ENCODE data around the gene XRCC2. TPM values are rescaled to one million over a fixed set of nuclear protein-coding genes. Genes with fewer than 3 reads are reported as not detected.

The XRCC2 gene
- total RNA-seq, 1 donor from 2014 or later = 1.6 TPM

DNA sequence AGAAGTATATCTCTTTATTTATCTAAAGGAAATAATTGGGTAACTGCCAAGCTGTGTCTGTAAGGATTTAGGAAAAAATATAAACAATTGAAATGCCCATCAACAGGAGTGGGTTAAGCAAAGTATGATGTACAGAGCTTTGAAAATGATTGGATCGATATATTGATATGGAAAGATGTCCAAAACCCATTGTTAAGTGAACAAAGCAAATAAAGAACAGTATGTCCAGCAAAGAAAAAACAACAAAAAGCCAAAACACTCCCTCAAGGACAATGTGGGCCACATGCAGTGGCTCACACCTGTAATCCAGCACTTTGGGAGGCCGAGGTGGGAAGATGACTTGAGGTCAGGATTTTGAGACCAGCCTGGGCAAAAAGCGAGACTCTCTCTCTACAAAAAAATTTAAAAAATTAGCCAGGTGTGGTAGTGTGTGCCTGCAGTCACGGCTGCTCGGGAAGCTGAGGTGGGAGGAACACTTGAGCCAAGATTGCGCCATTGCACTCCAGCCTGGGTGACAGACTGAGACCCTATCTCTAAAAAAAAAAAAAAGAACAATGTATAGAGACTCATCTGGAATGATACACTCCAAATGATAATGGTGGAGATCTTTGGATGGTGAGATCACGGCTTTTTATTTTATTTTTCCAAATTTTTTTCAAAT is 37.9 kb downstream of the XRCC2 start:
- Mint-ChIP-seq H3K4me1 (ENCODE audit: low read depth, unreplicated experiment) (no peaks in the 10 kb centered on the region), H3K27ac (ENCODE audit: unreplicated experiment) (no peak overlapping the region), H3K27me3 (ENCODE audit: low read depth, unreplicated experiment) (no peaks in the 10 kb centered on the region), H3K36me3 (ENCODE audit: low read depth, unreplicated experiment) (no peaks in the 10 kb centered on the region), H3K4me3 (ENCODE audit: unreplicated experiment) (no peak overlapping the region), H3K9me3 (ENCODE audit: unreplicated experiment) (no peaks in the 10 kb centered on the region)
- Histone ChIP-seq H3K27ac (ENCODE audit: low read depth, low read length) (no peak overlapping the region), H3K4me2 (ENCODE audit: low read length) (no peak overlapping the region), H3K9me3 (ENCODE audit: insufficient read depth, low read depth, low read length) (no peaks in the 10 kb centered on the region), H3K79me2 (ENCODE audit: insufficient read depth, low read length) (no peaks in the 10 kb centered on the region), H2AFZ (ENCODE audit: low read depth, low read length) (no peak overlapping the region), H3K36me3 (ENCODE audit: insufficient read depth, low read length) (no peaks in the 10 kb centered on the region), H3K27me3 (ENCODE audit: insufficient read depth, low read length) (no peaks in the 10 kb centered on the region), H3K4me3 (ENCODE audit: insufficient read depth, low read depth, low read length) (no peak overlapping the region), H3K4me1 (ENCODE audit: insufficient read depth, low read length) (no peaks in the 10 kb centered on the region), H3K9ac (ENCODE audit: low read length) (no peak overlapping the region), H4K20me1 (ENCODE audit: insufficient read depth, low read length) (no peaks in the 10 kb centered on the region)
- FAIRE-seq (no peak), DNase-seq (ENCODE audit: low read depth) (no peak)
- TF ChIP-seq, protein P1, sequence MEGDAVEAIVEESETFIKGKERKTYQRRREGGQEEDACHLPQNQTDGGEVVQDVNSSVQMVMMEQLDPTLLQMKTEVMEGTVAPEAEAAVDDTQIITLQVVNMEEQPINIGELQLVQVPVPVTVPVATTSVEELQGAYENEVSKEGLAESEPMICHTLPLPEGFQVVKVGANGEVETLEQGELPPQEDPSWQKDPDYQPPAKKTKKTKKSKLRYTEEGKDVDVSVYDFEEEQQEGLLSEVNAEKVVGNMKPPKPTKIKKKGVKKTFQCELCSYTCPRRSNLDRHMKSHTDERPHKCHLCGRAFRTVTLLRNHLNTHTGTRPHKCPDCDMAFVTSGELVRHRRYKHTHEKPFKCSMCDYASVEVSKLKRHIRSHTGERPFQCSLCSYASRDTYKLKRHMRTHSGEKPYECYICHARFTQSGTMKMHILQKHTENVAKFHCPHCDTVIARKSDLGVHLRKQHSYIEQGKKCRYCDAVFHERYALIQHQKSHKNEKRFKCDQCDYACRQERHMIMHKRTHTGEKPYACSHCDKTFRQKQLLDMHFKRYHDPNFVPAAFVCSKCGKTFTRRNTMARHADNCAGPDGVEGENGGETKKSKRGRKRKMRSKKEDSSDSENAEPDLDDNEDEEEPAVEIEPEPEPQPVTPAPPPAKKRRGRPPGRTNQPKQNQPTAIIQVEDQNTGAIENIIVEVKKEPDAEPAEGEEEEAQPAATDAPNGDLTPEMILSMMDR (IDR thresholded peaks at IDR 0.05; ENCODE audit: insufficient read depth, low read depth, low read length) = no peak
- no peak for TF ChIP-seq EZH2 (IDR thresholded peaks at IDR 0.05; ENCODE audit: insufficient read depth, low read length)

DNA sequence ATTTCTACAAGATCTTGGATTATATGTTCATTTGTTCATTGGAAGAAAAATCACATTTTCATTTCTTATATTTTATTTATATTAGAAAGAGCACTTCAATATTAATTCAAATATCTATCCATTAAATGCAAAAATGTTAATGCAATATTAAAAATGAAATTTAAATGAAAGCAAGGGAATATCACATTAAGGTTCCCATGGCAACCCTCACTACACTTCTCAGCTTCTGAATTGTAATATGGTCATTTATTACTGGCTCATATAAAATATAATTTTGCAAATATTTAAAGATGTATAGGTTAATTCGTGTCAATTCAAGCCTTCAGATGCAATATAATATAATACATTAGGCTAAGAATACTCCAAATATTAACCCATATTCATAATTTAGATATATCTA is 38.8 kb downstream of the XRCC2 start:
- no peak for TF ChIP-seq EZH2 (IDR thresholded peaks at IDR 0.05; ENCODE audit: insufficient read depth, low read length)
- TF ChIP-seq, protein P1 (IDR thresholded peaks at IDR 0.05; ENCODE audit: insufficient read depth, low read depth, low read length) = no peak
- Histone ChIP-seq H3K4me1 (ENCODE audit: insufficient read depth, low read length) (no peaks in the 10 kb centered on the region), H3K79me2 (ENCODE audit: insufficient read depth, low read length) (no peaks in the 10 kb centered on the region), H3K9ac (ENCODE audit: low read length) (no peak overlapping the region), H2AFZ (ENCODE audit: low read depth, low read length) (no peak overlapping the region), H3K4me2 (ENCODE audit: low read length) (no peak overlapping the region), H4K20me1 (ENCODE audit: insufficient read depth, low read length) (no peaks in the 10 kb centered on the region), H3K4me3 (ENCODE audit: insufficient read depth, low read depth, low read length) (no peak overlapping the region), H3K9me3 (ENCODE audit: insufficient read depth, low read depth, low read length) (no peaks in the 10 kb centered on the region), H3K27me3 (ENCODE audit: insufficient read depth, low read length) (no peaks in the 10 kb centered on the region), H3K27ac (ENCODE audit: low read depth, low read length) (no peak overlapping the region), H3K36me3 (ENCODE audit: insufficient read depth, low read length) (no peaks in the 10 kb centered on the region)
- DNase-seq (ENCODE audit: low read depth) (no peak), FAIRE-seq (no peak)
- H3K4me1 Mint-ChIP-seq (ENCODE audit: low read depth, unreplicated experiment) = no peaks in the 10 kb centered on the region
- H3K27me3 Mint-ChIP-seq (ENCODE audit: low read depth, unreplicated experiment) = no peaks in the 10 kb centered on the region
- H3K27ac Mint-ChIP-seq (ENCODE audit: unreplicated experiment) = no peak overlapping the region
- no peak overlapping the region for H3K4me3 Mint-ChIP-seq (ENCODE audit: unreplicated experiment)
- no peaks in the 10 kb centered on the region for H3K9me3 Mint-ChIP-seq (ENCODE audit: unreplicated experiment)
- no peaks in the 10 kb centered on the region for H3K36me3 Mint-ChIP-seq (ENCODE audit: low read depth, unreplicated experiment)

DNA sequence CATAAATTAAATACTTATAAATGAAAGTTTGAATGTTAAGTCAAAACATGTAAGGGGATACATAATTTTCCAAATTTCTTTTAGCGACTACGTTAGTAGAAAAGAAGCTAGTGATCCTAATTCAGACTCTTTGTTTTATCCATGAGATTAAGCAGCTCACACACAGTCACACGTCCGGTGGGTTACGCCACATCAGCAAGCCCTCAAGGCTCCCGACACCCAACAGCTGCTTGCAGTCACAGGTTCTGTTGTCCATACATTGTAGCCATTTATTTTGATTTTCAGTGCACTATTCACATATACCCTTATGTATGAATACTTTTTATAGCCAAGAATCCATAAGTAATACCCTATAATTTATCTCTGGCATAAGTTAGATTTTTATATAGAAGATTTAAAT is 39.5 kb downstream of the XRCC2 start:
- FAIRE-seq (no peak), DNase-seq (ENCODE audit: low read depth) (no peak)
- no peak overlapping the region for H2AFZ ChIP-seq (ENCODE audit: low read depth, low read length)
- Mint-ChIP-seq H3K4me1 (ENCODE audit: low read depth, unreplicated experiment) (no peaks in the 10 kb centered on the region), H3K4me3 (ENCODE audit: unreplicated experiment) (no peak overlapping the region), H3K9me3 (ENCODE audit: unreplicated experiment) (no peaks in the 10 kb centered on the region), H3K27me3 (ENCODE audit: low read depth, unreplicated experiment) (no peaks in the 10 kb centered on the region), H3K27ac (ENCODE audit: unreplicated experiment) (no peak overlapping the region), H3K36me3 (ENCODE audit: low read depth, unreplicated experiment) (no peaks in the 10 kb centered on the region)
- no peak overlapping the region for H3K27ac ChIP-seq (ENCODE audit: low read depth, low read length)
- H3K4me3 ChIP-seq (ENCODE audit: insufficient read depth, low read depth, low read length) = no peak overlapping the region
- no peaks in the 10 kb centered on the region for H3K36me3 ChIP-seq (ENCODE audit: insufficient read depth, low read length)
- no peaks in the 10 kb centered on the region for H3K4me1 ChIP-seq (ENCODE audit: insufficient read depth, low read length)
- no peaks in the 10 kb centered on the region for H4K20me1 ChIP-seq (ENCODE audit: insufficient read depth, low read length)
- no peak overlapping the region for H3K9ac ChIP-seq (ENCODE audit: low read length)
- no peaks in the 10 kb centered on the region for H3K79me2 ChIP-seq (ENCODE audit: insufficient read depth, low read length)
- no peaks in the 10 kb centered on the region for H3K27me3 ChIP-seq (ENCODE audit: insufficient read depth, low read length)
- H3K9me3 ChIP-seq (ENCODE audit: insufficient read depth, low read depth, low read length) = no peaks in the 10 kb centered on the region
- H3K4me2 ChIP-seq (ENCODE audit: low read length) = no peak overlapping the region
- TF ChIP-seq, protein P1 (IDR thresholded peaks at IDR 0.05; ENCODE audit: insufficient read depth, low read depth, low read length) = no peak
- no peak for TF ChIP-seq EZH2 (IDR thresholded peaks at IDR 0.05; ENCODE audit: insufficient read depth, low read length)

Measured in astrocyte (in vitro differentiated cells and primary cell).